SK-N-MC (cell line): ENCODE data around the gene MOB3B.
"Not testable (repeated sequence)": the region's sequence is repeated elsewhere in the genome, so short reads cannot be mapped to it uniquely, and the experiment has no call there.

Source experiments
- DNase-seq: peaks from one replicate; pipeline ENCODE4 v3.0.0-alpha.2; 2011; ENCODE audit warnings: low read depth, low spot score
- H3K27ac ChIP-seq: fragments of 200-600 bp; sonication (generic); 2 replicates; pipeline ENCODE4 v1.5.1; 2016; ENCODE audit warnings: mixed run types
- H3K36me3 ChIP-seq: fragments of 200-600 bp; sonication (generic); 2 replicates; pipeline ENCODE4 v1.6.1; 2017; ENCODE audit warnings: antibody characterized with exemption, low read length, mixed read lengths; ENCODE audit not compliant: insufficient read depth
- H3K4me3 ChIP-seq: fragments of 200-600 bp; sonication (generic); 2 replicates; pipeline ENCODE4 v1.5.1; 2016
- H3K9ac ChIP-seq: fragments of 200-600 bp; sonication (generic); 2 replicates; pipeline ENCODE4 v1.8.0; 2017; ENCODE audit warnings: mixed run types, mixed read lengths; ENCODE audit not compliant: insufficient read length
- H3K9me3 ChIP-seq: fragments of 200-600 bp; sonication (generic); 2 replicates; pipeline ENCODE4 v1.6.1; 2017; ENCODE audit warnings: low read depth, mild to moderate bottlenecking, antibody characterized with exemption, low read length, moderate library complexity, mixed read lengths
- EZH2 ChIP-seq: fragments of 200-600 bp; sonication (generic); IDR thresholded peaks from one replicate; pipeline ENCODE4 v1.6.1; 2017; ENCODE audit warnings: antibody characterized with exemption
- FOXP2 ChIP-seq: optimal IDR thresholded peaks from 2 replicates; pipeline ENCODE3; 2011; ENCODE audit warnings: mild to moderate bottlenecking, moderate library complexity; ENCODE audit not compliant: insufficient read depth; ENCODE audit errors: extremely low read length, control extremely low read depth
- POLR2AphosphoS5 ChIP-seq: IDR thresholded peaks from 2 replicates; pipeline ENCODE4 v1.6.1; 2012; ENCODE audit warnings: mild to moderate bottlenecking, low read depth, low read length, borderline replicate concordance

Gene MOB3B

GRCh38 chr9:27514551-27514950 lies 15.1 kb downstream of the MOB3B start:
- Histone ChIP-seq H3K36me3 (no peaks in the 10 kb centered on the region), H3K4me3 (no peak overlapping the region), H3K9me3 (no peaks in the 10 kb centered on the region), H3K9ac (no peak overlapping the region), H3K27ac (no peak overlapping the region)
- DNase-seq = no peak
- TF ChIP-seq FOXP2 = no peak

GRCh38 chr9:27511771-27512170 lies 17.8 kb downstream of the MOB3B start:
- Histone ChIP-seq H3K9me3 (no peaks in the 10 kb centered on the region), H3K27ac (no peak overlapping the region), H3K9ac (no peak overlapping the region), H3K4me3 (no peak overlapping the region), H3K36me3 (no peaks in the 10 kb centered on the region)
- TF ChIP-seq EZH2 (no peak), FOXP2 (no peak), POLR2AphosphoS5 (no peak)
- no peak for DNase-seq

GRCh38 chr9:27510780-27511179 lies 18.8 kb downstream of the MOB3B start:
- no peak for DNase-seq
- H3K9ac ChIP-seq = no peak overlapping the region
- TF ChIP-seq EZH2 (no peak), FOXP2 (no peak), POLR2AphosphoS5 (no peak)
- H3K4me3 ChIP-seq = no peak overlapping the region
- H3K9me3 ChIP-seq = no peaks in the 10 kb centered on the region
- no peaks in the 10 kb centered on the region for H3K36me3 ChIP-seq
- no peak overlapping the region for H3K27ac ChIP-seq

GRCh38 chr9:27506981-27507380 lies 22.6 kb downstream of the MOB3B start:
- Histone ChIP-seq H3K9ac (no peak overlapping the region), H3K9me3 (no peaks in the 10 kb centered on the region), H3K36me3 (no peaks in the 10 kb centered on the region), H3K27ac (no peak overlapping the region), H3K4me3 (no peak overlapping the region)
- no peak for DNase-seq
- TF ChIP-seq EZH2 (no peak), FOXP2 (no peak), POLR2AphosphoS5 (no peak)

- no peak overlapping the region for H3K9ac ChIP-seq
- no peak overlapping the region for H3K27ac ChIP-seq
- H3K4me3 ChIP-seq = no peak overlapping the region
- TF ChIP-seq FOXP2 (no peak), POLR2AphosphoS5 (no peak), EZH2 (no peak)
- H3K36me3 ChIP-seq = no peaks in the 10 kb centered on the region
- H3K9me3 ChIP-seq = no peaks in the 10 kb centered on the region
- DNase-seq = no peak
Measured at GRCh38 chr9:27505744-27506161, 23.9 kb downstream of the MOB3B start.

GRCh38 chr9:27504259-27504658 lies 25.4 kb downstream of the MOB3B start:
- Histone ChIP-seq H3K9me3 (no peaks in the 10 kb centered on the region), H3K4me3 (no peak overlapping the region), H3K27ac (no peak overlapping the region), H3K9ac (no peak overlapping the region), H3K36me3 (no peaks in the 10 kb centered on the region)
- TF ChIP-seq POLR2AphosphoS5 = no peak
- no peak for DNase-seq

GRCh38 chr9:27503623-27504022 lies 26.0 kb downstream of the MOB3B start:
- no peak for TF ChIP-seq EZH2
- TF ChIP-seq FOXP2 = no peak
- TF ChIP-seq POLR2AphosphoS5 = no peak
- no peaks in the 10 kb centered on the region for H3K36me3 ChIP-seq
- DNase-seq = no peak
- H3K4me3 ChIP-seq = no peak overlapping the region
- no peak overlapping the region for H3K27ac ChIP-seq
- no peaks in the 10 kb centered on the region for H3K9me3 ChIP-seq
- H3K9ac ChIP-seq = no peak overlapping the region

GRCh38 chr9:27500902-27501301 lies 28.7 kb downstream of the MOB3B start:
- H3K9me3 ChIP-seq, H3K4me3 ChIP-seq, H3K27ac ChIP-seq, DNase-seq, H3K9ac ChIP-seq, H3K36me3 ChIP-seq: not testable (repeated sequence)

GRCh38 chr9:27499451-27499850 lies 30.2 kb downstream of the MOB3B start:
- Histone ChIP-seq H3K27ac (no peak overlapping the region), H3K9ac (no peak overlapping the region), H3K36me3 (no peaks in the 10 kb centered on the region), H3K4me3 (no peak overlapping the region), H3K9me3 (no peaks in the 10 kb centered on the region)
- TF ChIP-seq POLR2AphosphoS5 (no peak), FOXP2 (no peak), EZH2 (no peak)
- no peak for DNase-seq
